Endodermal cell (in vitro differentiated cells): ENCODE results near the gene UBXN2A. TPM values are rescaled to one million over a fixed set of nuclear protein-coding genes. Genes with fewer than 3 reads are reported as not detected.

Experiments
- DNase-seq: peaks from one replicate; pipeline ENCODE4 v3.0.0-alpha.2; 2017
- H3K27ac ChIP-seq: 2 replicates; pipeline ENCODE4 v1.5.1; 2013; ENCODE audit warnings: mild to moderate bottlenecking, low read depth, low read length, moderate library complexity
- H3K27me3 ChIP-seq: 2 replicates; pipeline ENCODE4 v1.6.1; 2013; ENCODE audit warnings: mild to moderate bottlenecking, low read length, moderate library complexity; ENCODE audit not compliant: insufficient read depth, control insufficient read depth, poor library complexity, severe bottlenecking
- H3K36me3 ChIP-seq: 2 replicates; pipeline ENCODE4 v1.7.0; 2013; ENCODE audit warnings: mild to moderate bottlenecking, low read length, moderate library complexity; ENCODE audit not compliant: control insufficient read depth, insufficient read depth
- H3K4me1 ChIP-seq: one replicate; pipeline ENCODE4 v1.7.0; 2013; ENCODE audit warnings: low read length; ENCODE audit not compliant: control insufficient read depth, insufficient read depth
- H3K4me3 ChIP-seq: 2 replicates; pipeline ENCODE4 v1.5.1; 2013; ENCODE audit warnings: mild to moderate bottlenecking, low read length, moderate library complexity
- H3K9ac ChIP-seq: 2 replicates; pipeline ENCODE4 v1.6.1; 2013; ENCODE audit warnings: mild to moderate bottlenecking, low read length, moderate library complexity; ENCODE audit not compliant: poor library complexity, severe bottlenecking; ENCODE audit errors: extremely low read depth
- H3K9me3 ChIP-seq: 2 replicates; pipeline ENCODE4 v1.6.1; 2013; ENCODE audit warnings: mild to moderate bottlenecking, low read length, moderate library complexity; ENCODE audit not compliant: control insufficient read depth
- H3K27ac Mint-ChIP-seq: 2 replicates; pipeline ENCODE4 v1.8.0; 2020; ENCODE audit warnings: mixed read lengths
- H3K27me3 Mint-ChIP-seq: 2 replicates; pipeline ENCODE4 v1.8.0; 2021; ENCODE audit warnings: mild to moderate bottlenecking, mixed read lengths; ENCODE audit not compliant: insufficient read depth
- H3K36me3 Mint-ChIP-seq: 2 replicates; pipeline ENCODE4 v1.8.0; 2020; ENCODE audit warnings: low read depth, mixed read lengths
- H3K4me1 Mint-ChIP-seq: 2 replicates; pipeline ENCODE4 v1.8.0; 2020; ENCODE audit warnings: mixed read lengths
- H3K4me3 Mint-ChIP-seq: 2 replicates; pipeline ENCODE4 v1.8.0; 2020; ENCODE audit warnings: mild to moderate bottlenecking, moderate library complexity, mixed read lengths
- H3K9me3 Mint-ChIP-seq: 2 replicates; pipeline ENCODE4 v1.8.0; 2020; ENCODE audit warnings: mild to moderate bottlenecking, mixed read lengths
- CTCF ChIP-seq: fragments of 200-600 bp; sonication (generic); conservative IDR thresholded peaks from 2 replicates; pipeline ENCODE4 v1.5.0; 2021; ENCODE audit warnings: antibody characterized with exemption, mild to moderate bottlenecking
- WGBS, 2 experiments: methylation state at CpG; one replicate each; pipeline versions ENCODE4 v1.1.5 to v1.1.7; 2013; ENCODE audit warnings: missing lambda C conversion rate in 2 of 2, mixed read lengths in 1 of 2; ENCODE audit not compliant: insufficient coverage in 1 of 2, insufficient read length in 1 of 2; 5-methylcytosine and 5-hydroxymethylcytosine counted together
- total RNA-seq, 2 donors: library from RNA; stranded (reverse); fragmentation: NEBNext Ultra II Directional in 1 of 2; extraction: Animal tissue kit (Norgen Biotek cat#: 25700) in 1 of 2; gene quantifications; 2 replicates in 1 of 2; 3 replicates in 1 of 2; pipeline ENCODE4 v1.2.1, GENCODE V29; 2021

Gene UBXN2A
- total RNA-seq, 2 donors from 2014 or later: 20.1 to 26.8 TPM

GRCh38 chr2:23976883-23977282 lies 36.6 kb downstream of the UBXN2A start:
- H3K27me3 Mint-ChIP-seq: no peaks in the 10 kb centered on the region
- peaks cover 41% of the 10 kb centered on the region for H3K36me3 ChIP-seq
- no peaks in the 10 kb centered on the region for H3K4me1 Mint-ChIP-seq
- H3K4me1 ChIP-seq: no peaks in the 10 kb centered on the region
- H3K27me3 ChIP-seq: no peaks in the 10 kb centered on the region
- DNase-seq: no peak
- no peak overlapping the region for H3K4me3 Mint-ChIP-seq
- no peak overlapping the region for H3K9ac ChIP-seq
- no peak overlapping the region for H3K4me3 ChIP-seq
- peaks cover 6% of the 10 kb centered on the region for H3K9me3 ChIP-seq
- H3K27ac ChIP-seq: no peak overlapping the region
- 95 to 96% methylated on average over 6 to 8 of the region's 8 CpGs for WGBS, 2 experiments
- H3K9me3 Mint-ChIP-seq: peaks cover 1% of the 10 kb centered on the region
- H3K36me3 Mint-ChIP-seq: peaks cover 54% of the 10 kb centered on the region
- no peak for TF ChIP-seq CTCF
- no peak overlapping the region for H3K27ac Mint-ChIP-seq

- H3K4me3 Mint-ChIP-seq: no peak overlapping the region
- peaks cover 27% of the 10 kb centered on the region for H3K36me3 Mint-ChIP-seq
- Histone ChIP-seq H3K27me3 (no peaks in the 10 kb centered on the region), H3K9me3 (no peaks in the 10 kb centered on the region), H3K4me1 (no peaks in the 10 kb centered on the region), H3K4me3 (no peak overlapping the region), H3K27ac (no peak overlapping the region), H3K36me3 (peaks cover 49% of the 10 kb centered on the region), H3K9ac (no peak overlapping the region)
- H3K9me3 Mint-ChIP-seq: no peaks in the 10 kb centered on the region
- H3K27ac Mint-ChIP-seq: no peak overlapping the region
- DNase-seq: no peak
- no peaks in the 10 kb centered on the region for H3K27me3 Mint-ChIP-seq
- WGBS, 2 experiments: 96 to 100% methylated on average over 1 to 2 of the region's 2 CpGs
- peak; percentile 47 for TF ChIP-seq CTCF
- H3K4me1 Mint-ChIP-seq: peaks cover 7% of the 10 kb centered on the region
Observed at GRCh38 chr2:23988371-23988770, 48.1 kb downstream of the UBXN2A start.

GRCh38 chr2:23992931-23993330 lies 52.7 kb downstream of the UBXN2A start:
- H3K27me3 ChIP-seq: no peaks in the 10 kb centered on the region
- 87% methylated on average over 1 of the region's 1 CpG; no CpG with 5 or more reads in 1 of the 2 experiments for WGBS, 2 experiments
- Mint-ChIP-seq H3K36me3 (peaks cover 19% of the 10 kb centered on the region), H3K9me3 (no peaks in the 10 kb centered on the region), H3K4me1 (peaks cover 8% of the 10 kb centered on the region), H3K27me3 (no peaks in the 10 kb centered on the region), H3K4me3 (no peak overlapping the region), H3K27ac (peak overlapping the region; percentile 59)
- no peaks in the 10 kb centered on the region for H3K9me3 ChIP-seq
- H3K4me1 ChIP-seq: no peaks in the 10 kb centered on the region
- TF ChIP-seq CTCF: no peak
- H3K27ac ChIP-seq: no peak overlapping the region
- no peak overlapping the region for H3K4me3 ChIP-seq
- peaks cover 30% of the 10 kb centered on the region for H3K36me3 ChIP-seq
- H3K9ac ChIP-seq: no peak overlapping the region
- DNase-seq: no peak
